Inflammatory macrophage (primary cell): Measurements from ENCODE around the gene TMEM184A.

ENCODE experiments used
- DNase-seq, 2 donors: peaks; one replicate each; pipeline ENCODE4 v3.0.0-alpha.2; 2020 to 2022

TMEM184A gene

GRCh38 chr7:1567049-1567771 lies 11.2 kb upstream of the TMEM184A start:
- no peak for DNase-seq

DNA sequence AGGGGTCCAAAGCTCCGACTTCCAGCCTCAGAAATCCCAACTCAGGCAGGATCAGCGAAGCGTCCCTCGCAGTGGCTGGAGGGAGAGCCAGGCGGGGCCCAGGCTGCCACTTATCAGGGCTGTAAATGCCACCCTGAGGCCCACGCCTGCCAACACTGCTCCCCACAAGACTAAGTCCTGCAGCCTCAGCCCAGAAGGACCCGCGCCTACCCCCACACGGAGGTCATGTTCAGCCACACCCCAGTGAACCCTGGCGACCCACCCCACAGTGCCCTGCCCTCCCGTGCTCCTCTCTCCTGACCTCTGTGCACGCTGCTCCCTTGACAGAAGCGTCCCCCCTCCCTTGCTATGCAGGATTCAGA lies 10.7 kb upstream of the TMEM184A start:
- no peak for DNase-seq

DNA sequence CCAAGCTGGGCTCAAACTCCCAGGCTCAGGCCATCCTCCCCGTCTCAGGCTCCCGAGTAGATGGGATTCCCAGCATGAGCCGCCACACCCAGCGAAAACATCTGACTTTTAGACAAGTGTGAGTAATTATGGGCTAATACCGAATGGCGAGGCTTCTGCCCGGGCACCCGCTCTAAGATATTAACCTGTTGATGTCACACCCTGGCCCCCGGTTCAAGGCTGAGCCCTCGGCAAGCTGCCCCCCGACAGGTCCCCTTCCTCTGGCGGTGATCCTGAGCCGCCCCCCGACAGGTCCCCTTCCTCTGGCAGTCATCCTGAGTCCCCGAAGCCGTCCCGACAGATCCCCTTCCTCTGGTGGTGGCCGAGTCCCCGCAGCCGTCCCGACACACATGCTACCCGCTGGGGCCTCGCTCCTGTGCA lies 8.6 kb upstream of the TMEM184A start:
- DNase-seq: peak in 1 of 2 donors; percentile 13

DNA sequence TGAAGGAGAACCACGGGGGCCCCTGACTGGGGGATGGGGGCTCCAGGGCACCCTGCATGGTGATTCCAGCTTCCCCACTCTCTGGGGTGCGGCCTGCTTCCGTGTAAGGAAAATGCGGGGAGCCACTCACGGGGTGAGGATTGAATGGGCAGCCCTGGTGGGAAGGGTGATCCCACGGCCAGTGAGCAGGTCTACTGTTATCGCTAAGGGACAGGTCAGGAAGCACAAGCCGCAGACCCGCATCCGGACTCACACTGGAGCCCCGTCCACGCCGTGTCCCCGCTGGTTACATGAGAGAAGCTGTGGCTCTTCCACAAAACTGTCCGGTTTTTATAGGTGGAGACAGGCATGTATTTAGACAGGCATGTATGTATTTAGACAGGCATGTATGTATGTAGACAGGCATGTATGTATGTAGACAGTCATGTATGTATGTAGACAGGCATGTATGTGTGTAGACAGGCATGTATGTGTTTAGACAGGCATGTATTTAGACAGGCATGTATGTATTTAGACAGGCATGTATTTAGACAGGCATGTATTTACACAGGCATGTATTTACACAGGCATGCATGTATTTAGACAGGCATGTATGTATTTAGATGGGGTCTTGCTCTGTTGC lies 8.1 kb upstream of the TMEM184A start:
- peak in 1 of 2 donors; percentile 19 for DNase-seq

GRCh38 chr7:1562597-1563051 lies 6.6 kb upstream of the TMEM184A start:
- no peak for DNase-seq

GRCh38 chr7:1562116-1562515 lies 6.1 kb upstream of the TMEM184A start:
- DNase-seq: no peak

- no peak for DNase-seq
Measured at GRCh38 chr7:1561036-1561940, 5.3 kb upstream of the TMEM184A start.

DNA sequence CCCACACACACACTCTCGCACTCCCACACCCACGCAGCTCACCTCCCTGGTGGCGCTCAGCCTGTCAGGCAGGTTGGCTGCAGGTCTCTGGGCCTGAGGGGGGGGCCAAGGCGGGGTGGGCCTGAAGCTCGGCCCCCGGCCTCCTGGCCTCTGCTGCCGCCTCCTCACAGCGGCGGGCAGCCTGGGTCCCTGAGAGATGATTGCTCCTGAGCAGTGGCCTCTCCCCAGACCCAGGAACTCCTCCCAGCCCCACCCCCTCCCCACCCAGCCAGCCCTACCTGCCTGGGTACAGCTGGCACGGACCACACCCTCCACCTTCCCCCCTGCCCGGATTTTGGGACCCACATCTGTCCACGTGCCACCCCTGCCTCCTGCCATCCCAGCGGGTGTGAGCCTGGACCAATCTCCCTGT lies 4.6 kb upstream of the TMEM184A start:
- DNase-seq: no peak

DNA sequence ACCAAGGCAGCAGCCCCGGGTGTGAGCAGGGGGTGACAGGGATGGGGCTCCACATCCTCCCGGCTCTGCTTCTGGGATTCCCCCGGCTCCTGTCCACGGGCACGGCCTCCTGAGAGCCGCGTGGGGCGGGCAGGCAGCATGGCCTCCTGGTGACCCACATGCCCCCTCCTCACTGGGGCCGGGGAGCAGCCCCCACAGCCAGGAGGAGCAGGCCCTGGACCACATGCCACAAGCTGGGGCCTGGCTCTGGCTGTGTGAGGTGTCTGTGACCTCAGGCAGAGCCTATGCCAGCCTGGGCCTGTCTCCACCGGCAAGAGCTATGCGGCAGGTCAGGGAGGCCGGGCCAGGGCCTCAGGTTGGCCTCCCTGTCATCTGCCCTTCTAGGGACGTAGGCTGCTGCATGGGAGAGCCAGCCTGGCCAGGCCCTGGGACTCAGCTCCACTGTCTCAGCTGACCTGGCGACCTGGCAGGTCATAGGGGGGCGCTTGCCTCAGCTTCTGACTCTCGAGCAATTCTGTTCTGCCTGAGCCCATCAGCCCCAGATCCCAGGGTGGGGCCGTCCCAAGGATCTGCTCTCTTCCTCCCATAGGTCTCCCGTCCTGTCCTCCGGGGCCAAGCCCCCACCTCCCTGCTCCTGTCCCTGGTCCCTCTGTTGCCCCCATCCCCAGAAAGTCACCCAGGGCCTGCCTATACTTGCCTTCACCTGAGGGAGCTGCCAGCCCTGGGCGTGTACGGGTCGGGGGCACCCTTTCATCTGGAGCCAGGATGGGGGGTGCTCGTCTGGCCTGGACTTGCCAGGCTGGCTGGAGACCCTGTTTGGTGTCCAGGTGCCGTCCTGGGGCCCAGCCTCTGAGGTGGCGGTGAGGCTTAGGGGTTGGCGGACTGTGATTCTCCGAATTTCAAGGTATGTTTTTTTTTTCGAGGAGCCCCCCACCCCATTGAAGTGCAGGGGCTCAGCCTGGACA lies 3.9 kb upstream of the TMEM184A start:
- no peak for DNase-seq

DNA sequence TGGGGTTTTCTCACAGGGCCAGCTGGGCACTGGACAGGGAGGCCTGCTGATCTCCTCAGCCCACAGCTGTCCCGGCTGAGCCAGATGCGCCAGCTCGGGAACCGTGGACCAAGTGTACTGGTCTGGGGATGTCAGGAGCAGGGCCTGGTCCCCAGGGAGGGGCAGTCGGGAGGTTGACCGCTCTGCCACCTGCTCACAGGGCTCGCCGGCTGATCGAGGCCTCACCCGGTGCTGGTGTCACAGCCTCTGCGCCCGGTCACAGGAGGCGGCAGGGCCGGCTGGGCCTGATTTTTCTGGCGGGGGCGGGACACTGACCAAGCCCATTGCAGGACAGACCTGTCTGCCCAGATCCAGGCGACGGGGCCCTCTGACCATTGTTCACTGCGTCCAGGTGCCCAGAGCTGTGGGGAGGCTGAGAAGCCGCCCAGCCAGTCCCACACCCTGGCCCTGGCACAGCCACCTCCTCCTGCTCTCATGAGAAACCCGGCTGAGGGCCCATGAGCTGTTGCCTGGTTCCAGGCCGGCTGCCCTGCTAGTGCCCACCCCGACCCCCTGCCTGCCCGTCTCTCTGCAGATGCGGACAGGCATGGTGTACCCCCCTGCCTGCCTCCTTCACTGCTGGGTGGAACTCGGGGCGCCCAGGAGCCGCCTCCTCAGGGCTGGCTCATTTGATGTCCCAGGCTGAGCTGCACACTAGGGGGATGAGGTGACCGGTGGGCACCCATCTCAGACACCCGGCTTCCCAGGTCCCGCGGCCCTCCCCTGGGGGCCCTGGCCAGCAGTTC lies 3.0 kb upstream of the TMEM184A start:
- DNase-seq: no peak

GRCh38 chr7:1558181-1558811 lies 2.3 kb upstream of the TMEM184A start:
- DNase-seq: no peak

GRCh38 chr7:1557771-1558170 lies 1.8 kb upstream of the TMEM184A start:
- no peak for DNase-seq

GRCh38 chr7:1557006-1557405 lies 1.0 kb upstream of the TMEM184A start:
- no peak for DNase-seq

DNA sequence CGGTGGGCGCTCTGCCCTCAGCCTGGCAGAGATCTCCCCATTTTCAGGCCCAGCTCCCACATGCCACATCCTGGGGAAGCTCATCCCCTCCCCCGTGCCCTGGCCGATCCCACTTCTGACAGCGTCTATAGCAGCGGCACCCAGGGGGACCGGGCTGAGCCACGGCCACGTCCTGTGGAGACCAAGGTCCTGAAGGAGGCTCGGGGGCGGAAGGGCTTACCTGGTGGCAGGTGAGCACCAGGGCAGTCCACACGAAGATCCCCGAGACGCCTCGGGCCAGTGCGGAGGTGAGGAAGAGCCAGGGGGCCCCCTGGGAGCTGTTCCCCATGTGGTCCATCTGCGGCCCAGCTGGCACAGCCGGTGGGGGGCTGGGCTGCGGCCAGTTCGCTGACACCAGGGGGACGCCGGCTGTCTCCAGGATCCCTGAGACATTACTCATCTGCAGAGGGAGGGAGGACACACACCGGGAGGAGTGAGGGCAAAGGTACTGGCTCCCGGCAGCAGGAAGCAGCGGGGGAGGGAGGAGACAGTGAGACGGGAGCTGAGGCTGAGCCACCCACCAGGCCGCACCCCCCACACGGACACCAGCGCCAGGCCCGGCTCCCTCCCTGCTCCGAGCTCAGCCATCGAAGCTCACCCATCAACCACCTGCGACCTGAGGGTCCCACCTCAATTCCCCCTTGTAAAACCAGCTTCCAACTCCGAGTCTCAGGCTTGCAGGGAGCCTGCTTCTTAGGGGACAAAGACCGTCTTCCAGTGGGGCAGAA lies 776 bp downstream of the TMEM184A start:
- no peak for DNase-seq

DNA sequence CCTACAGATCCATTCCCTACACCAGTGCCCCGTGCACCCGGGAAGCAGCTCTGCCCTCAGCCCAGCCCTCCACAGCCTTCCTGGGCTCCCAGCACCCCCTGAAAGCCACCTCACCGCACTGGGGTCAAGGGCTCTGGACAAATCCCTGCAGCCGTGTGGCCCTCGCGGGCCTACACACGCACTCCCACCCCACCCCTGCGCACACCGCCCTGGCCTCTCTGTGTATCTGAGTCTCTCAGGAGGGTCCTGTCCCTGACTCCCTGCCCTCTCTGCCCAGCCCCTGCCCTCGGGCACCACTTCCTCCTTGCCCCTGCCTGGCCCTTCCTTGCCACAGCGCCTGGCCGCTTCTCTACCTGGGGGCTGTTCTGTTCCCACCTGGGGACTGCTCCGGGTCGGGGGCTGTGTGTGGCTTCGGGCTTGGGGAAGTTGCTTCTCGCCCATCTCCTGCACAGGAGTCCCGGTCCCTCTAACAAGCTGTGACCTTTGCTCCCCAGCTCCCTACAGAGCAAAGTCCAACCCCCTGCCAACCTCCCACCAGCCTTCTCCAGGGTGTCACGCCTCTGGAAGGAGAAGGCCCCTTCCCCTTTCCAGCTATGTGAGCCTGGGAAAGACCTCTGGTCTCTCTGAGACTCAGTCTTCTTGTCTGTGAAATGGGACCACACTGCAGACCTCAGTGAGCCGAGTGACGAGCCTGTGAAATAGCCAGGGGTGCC lies 1.5 kb downstream of the TMEM184A start:
- DNase-seq: no peak

- no peak for DNase-seq
Measured at GRCh38 chr7:1553512-1554210, 2.3 kb downstream of the TMEM184A start.

GRCh38 chr7:1552200-1552599 lies 3.8 kb downstream of the TMEM184A start:
- DNase-seq: no peak

DNA sequence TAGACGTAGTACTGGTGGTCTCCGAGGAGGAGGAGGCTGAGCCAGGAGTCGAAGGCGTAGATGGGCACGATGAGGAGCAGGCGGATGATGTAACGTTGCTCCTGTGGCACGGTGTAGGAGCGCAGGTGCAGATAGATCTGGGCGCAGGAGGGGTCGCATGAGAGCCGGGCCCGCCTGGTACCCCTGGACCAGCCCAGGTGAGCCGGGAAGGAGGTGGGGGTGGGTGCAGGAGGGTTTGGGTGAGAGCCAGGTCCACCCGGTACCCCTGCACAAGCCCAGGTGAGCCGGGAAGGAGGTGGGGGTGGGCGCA lies 5.2 kb downstream of the TMEM184A start:
- no peak for DNase-seq
